ENCODE measurements around the gene DUSP7. TPM values are rescaled to one million over a fixed set of nuclear protein-coding genes. Genes with fewer than 3 reads are reported as not detected.

The DUSP7 gene
- total RNA-seq, 1 experiment from 2014 or later: 20.1 TPM

DNA sequence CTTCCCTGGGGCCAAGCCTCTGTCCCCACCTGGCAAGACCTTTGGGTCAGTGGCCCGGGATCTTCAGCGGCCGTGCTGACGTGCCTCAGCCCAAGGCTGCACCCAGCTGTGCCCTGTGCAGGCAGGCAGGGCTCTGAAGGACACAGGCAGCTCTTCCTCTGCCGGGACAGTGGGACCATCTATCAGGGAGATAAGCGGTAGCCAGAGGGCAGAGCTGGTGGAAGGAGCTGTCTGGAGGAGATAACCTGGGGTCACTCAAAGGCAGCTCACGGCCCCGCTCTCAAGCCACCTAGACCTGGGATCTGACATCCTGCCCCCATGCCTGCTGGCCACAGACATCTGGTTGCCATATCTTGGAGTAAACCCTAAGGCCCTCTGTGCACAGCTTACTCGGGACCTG, 27.3 kb downstream of the DUSP7 start:
- Histone ChIP-seq H3K27me3 (replicated peaks; ENCODE audit: insufficient read depth, low read depth, low read length, poor library complexity) (no peaks in the 10 kb centered on the region), H3K27ac (ENCODE audit: low read depth, low read length, poor library complexity, severe bottlenecking) (no peak overlapping the region), H3K4me3 (ENCODE audit: low read depth, low read length, poor library complexity, severe bottlenecking) (no peak overlapping the region), H3K36me3 (ENCODE audit: insufficient read depth, low read length, poor library complexity, severe bottlenecking) (no peaks in the 10 kb centered on the region), H3K9me3 (ENCODE audit: low read depth, low read length, poor library complexity, severe bottlenecking) (no peaks in the 10 kb centered on the region), H3K4me1 (ENCODE audit: insufficient read depth, low read length, poor library complexity, severe bottlenecking) (no peaks in the 10 kb centered on the region)
- BruUV-seq (replicated peaks): no TSS peak
- ChIA-PET POLR2A (ENCODE audit: low non-redundant PET) (no interaction called here), CTCF (no interaction called here)
- no peak for DNase-seq (ENCODE audit: low spot score)
- intact Hi-C loops (cut with micrococcal nuclease; ENCODE audit: unreplicated experiment): no loop called here
- TF ChIP-seq CTCF (conservative IDR thresholded peaks at IDR 0.05; ENCODE audit: low read depth, low read length) (no peak), EZH2 (IDR thresholded peaks at IDR 0.05; ENCODE audit: borderline replicate concordance, low read depth, low read length, poor library complexity, severe bottlenecking) (no peak)

DNA sequence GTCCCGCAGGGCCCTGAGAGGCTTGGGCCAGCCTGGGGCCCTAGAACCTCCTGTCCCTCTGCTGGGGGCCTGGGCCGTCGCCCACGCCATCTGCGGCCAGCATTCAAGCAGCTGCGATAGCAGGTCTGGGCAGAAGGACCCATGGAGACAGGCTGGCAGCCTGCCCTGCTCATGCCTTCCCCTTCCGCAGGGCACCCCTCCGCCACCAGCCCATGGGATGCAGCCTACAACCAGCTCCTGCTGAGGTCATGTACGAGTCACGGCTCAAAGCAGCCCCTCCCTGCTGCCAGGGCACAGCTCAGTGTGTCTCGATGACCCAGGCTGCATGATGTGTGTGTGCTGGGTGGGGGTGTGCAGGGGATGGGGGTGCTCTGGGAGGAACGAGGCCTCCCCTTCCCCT, 27.8 kb downstream of the DUSP7 start:
- intact Hi-C loops (cut with micrococcal nuclease; ENCODE audit: unreplicated experiment): no loop called here
- Histone ChIP-seq H3K9me3 (ENCODE audit: low read depth, low read length, poor library complexity, severe bottlenecking) (no peaks in the 10 kb centered on the region), H3K27me3 (replicated peaks; ENCODE audit: insufficient read depth, low read depth, low read length, poor library complexity) (no peaks in the 10 kb centered on the region), H3K36me3 (ENCODE audit: insufficient read depth, low read length, poor library complexity, severe bottlenecking) (no peaks in the 10 kb centered on the region), H3K27ac (ENCODE audit: low read depth, low read length, poor library complexity, severe bottlenecking) (no peak overlapping the region), H3K4me1 (ENCODE audit: insufficient read depth, low read length, poor library complexity, severe bottlenecking) (no peaks in the 10 kb centered on the region), H3K4me3 (ENCODE audit: low read depth, low read length, poor library complexity, severe bottlenecking) (no peak overlapping the region)
- ChIA-PET CTCF (no interaction called here), POLR2A (ENCODE audit: low non-redundant PET) (no interaction called here)
- TF ChIP-seq CTCF (conservative IDR thresholded peaks at IDR 0.05; ENCODE audit: low read depth, low read length) (no peak), EZH2 (IDR thresholded peaks at IDR 0.05; ENCODE audit: borderline replicate concordance, low read depth, low read length, poor library complexity, severe bottlenecking) (no peak)
- no TSS peak for BruUV-seq (replicated peaks)
- no peak for DNase-seq (ENCODE audit: low spot score)

GRCh38 chr3:52026041-52026440, 30.3 kb downstream of the DUSP7 start:
- Histone ChIP-seq H3K27ac (ENCODE audit: low read depth, low read length, poor library complexity, severe bottlenecking) (no peak overlapping the region), H3K36me3 (ENCODE audit: insufficient read depth, low read length, poor library complexity, severe bottlenecking) (no peaks in the 10 kb centered on the region), H3K27me3 (replicated peaks; ENCODE audit: insufficient read depth, low read depth, low read length, poor library complexity) (no peaks in the 10 kb centered on the region), H3K4me3 (ENCODE audit: low read depth, low read length, poor library complexity, severe bottlenecking) (no peak overlapping the region), H3K9me3 (ENCODE audit: low read depth, low read length, poor library complexity, severe bottlenecking) (no peaks in the 10 kb centered on the region), H3K4me1 (ENCODE audit: insufficient read depth, low read length, poor library complexity, severe bottlenecking) (peaks cover 10% of the 10 kb centered on the region)
- CTCF ChIA-PET: no interaction called here
- POLR2A ChIA-PET (ENCODE audit: low non-redundant PET): no interaction called here
- intact Hi-C loops (cut with micrococcal nuclease; ENCODE audit: unreplicated experiment): no loop called here
- TF ChIP-seq CTCF (conservative IDR thresholded peaks at IDR 0.05; ENCODE audit: low read depth, low read length) (no peak), EZH2 (IDR thresholded peaks at IDR 0.05; ENCODE audit: borderline replicate concordance, low read depth, low read length, poor library complexity, severe bottlenecking) (no peak)
- DNase-seq (ENCODE audit: low spot score): no peak
- no TSS peak for BruUV-seq (replicated peaks)

Data from A673 (cell line).